Testis (tissue), 2 donors: ENCODE results near the gene KCNQ1.

Experiments
- POLR2A ChIP-seq: fragments of 450-650 bp; IDR thresholded peaks from one replicate; pipeline ENCODE4 v1.6.1; 2017; ENCODE audit warnings: antibody characterized with exemption, mild to moderate bottlenecking, moderate library complexity
- TF ChIP-seq, protein P1 (sequence below), 3 experiments: fragments of 450-650 bp in 2 of 3; fragments of 200-600 bp in 1 of 3; sonication (generic) in 1 of 3; IDR thresholded peaks; one replicate each; pipeline ENCODE4 v1.5.1; 2016 to 2019; ENCODE audit warnings: antibody characterized with exemption in 3 of 3, mild to moderate bottlenecking in 2 of 3, moderate library complexity in 1 of 3

DNA sequence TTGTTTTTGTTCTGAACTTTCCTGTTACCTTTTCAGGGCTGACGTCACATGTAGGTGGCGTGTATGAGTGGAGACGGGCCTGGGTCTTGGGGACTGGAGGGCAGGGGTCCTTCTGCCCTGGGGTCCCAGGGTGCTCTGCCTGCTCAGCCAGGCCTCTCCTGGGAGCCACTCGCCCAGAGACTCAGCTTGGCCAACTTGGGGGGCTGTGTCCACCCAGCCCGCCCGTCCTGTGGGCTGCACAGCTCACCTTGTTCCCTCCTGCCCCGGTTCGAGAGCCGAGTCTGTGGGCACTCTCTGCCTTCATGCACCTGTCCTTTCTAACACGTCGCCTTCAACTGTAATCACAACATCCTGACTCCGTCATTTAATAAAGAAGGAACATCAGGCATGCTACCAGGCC is 47.8 kb upstream of the KCNQ1 start:
- TF ChIP-seq, protein P1, sequence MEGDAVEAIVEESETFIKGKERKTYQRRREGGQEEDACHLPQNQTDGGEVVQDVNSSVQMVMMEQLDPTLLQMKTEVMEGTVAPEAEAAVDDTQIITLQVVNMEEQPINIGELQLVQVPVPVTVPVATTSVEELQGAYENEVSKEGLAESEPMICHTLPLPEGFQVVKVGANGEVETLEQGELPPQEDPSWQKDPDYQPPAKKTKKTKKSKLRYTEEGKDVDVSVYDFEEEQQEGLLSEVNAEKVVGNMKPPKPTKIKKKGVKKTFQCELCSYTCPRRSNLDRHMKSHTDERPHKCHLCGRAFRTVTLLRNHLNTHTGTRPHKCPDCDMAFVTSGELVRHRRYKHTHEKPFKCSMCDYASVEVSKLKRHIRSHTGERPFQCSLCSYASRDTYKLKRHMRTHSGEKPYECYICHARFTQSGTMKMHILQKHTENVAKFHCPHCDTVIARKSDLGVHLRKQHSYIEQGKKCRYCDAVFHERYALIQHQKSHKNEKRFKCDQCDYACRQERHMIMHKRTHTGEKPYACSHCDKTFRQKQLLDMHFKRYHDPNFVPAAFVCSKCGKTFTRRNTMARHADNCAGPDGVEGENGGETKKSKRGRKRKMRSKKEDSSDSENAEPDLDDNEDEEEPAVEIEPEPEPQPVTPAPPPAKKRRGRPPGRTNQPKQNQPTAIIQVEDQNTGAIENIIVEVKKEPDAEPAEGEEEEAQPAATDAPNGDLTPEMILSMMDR (IDR thresholded peaks at IDR 0.05): no peak
- no peak for TF ChIP-seq POLR2A
